MCF 10A (cell line): ENCODE data around the gene ACAT1. TPM values are rescaled to one million over a fixed set of nuclear protein-coding genes. Genes with fewer than 3 reads are reported as not detected.
"Not testable (repeated sequence)": the region's sequence is repeated elsewhere in the genome, so short reads cannot be mapped to it uniquely, and the experiment has no call there.

Experiments
- BruUV-seq: library from RNA; stranded (reverse); fragments of 400-500 nt; replicated peaks from 2 replicates; lab custom pipeline; 2021; lab: Mats Ljungman, UMichigan
- CTCF ChIA-PET: fragments of 300-600 bp; sonication (Branson Sonifier 250); formaldehyde crosslinking; extraction: SDS; loops from one replicate; lab custom pipeline; 2021; ENCODE audit warnings: antibody characterized with exemption, inconsistent platforms; lab: Yijun Ruan, JAX
- POLR2A ChIA-PET: fragments of 300-600, 350-650 bp; sonication (Branson Sonifier 250); formaldehyde crosslinking; extraction: SDS; loops from one replicate; lab custom pipeline; 2020; ENCODE audit warnings: antibody characterized with exemption, inconsistent platforms; lab: Yijun Ruan, JAX
- DNase-seq: peaks from one replicate; pipeline ENCODE4 v3.0.0-alpha.2; 2018; ENCODE audit not compliant: unreplicated experiment
- H3K27ac Mint-ChIP-seq: one replicate; pipeline ENCODE4 v1.8.0; 2022; ENCODE audit warnings: mild to moderate bottlenecking, low read depth, mixed read lengths; ENCODE audit not compliant: unreplicated experiment
- H3K27me3 Mint-ChIP-seq: one replicate; pipeline ENCODE4 v1.8.0; 2022; ENCODE audit warnings: mixed read lengths; ENCODE audit not compliant: insufficient read depth, unreplicated experiment
- H3K36me3 Mint-ChIP-seq: one replicate; pipeline ENCODE4 v1.8.0; 2022; ENCODE audit warnings: mild to moderate bottlenecking, moderate library complexity, mixed read lengths; ENCODE audit not compliant: insufficient read depth, unreplicated experiment
- H3K4me1 Mint-ChIP-seq: one replicate; pipeline ENCODE4 v1.8.0; 2022; ENCODE audit warnings: mixed read lengths; ENCODE audit not compliant: insufficient read depth, unreplicated experiment
- H3K4me3 Mint-ChIP-seq: one replicate; pipeline ENCODE4 v1.8.0; 2022; ENCODE audit warnings: mild to moderate bottlenecking, moderate library complexity, mixed read lengths; ENCODE audit not compliant: unreplicated experiment
- H3K9me3 Mint-ChIP-seq: one replicate; pipeline ENCODE4 v1.8.0; 2022; ENCODE audit warnings: mixed read lengths; ENCODE audit not compliant: unreplicated experiment
- intact Hi-C: fragments of 100-400 bp; cut with micrococcal nuclease; formaldehyde crosslinking; loops from 2 replicates; pipeline ENCODE4 v1.14.1; 2022
- total RNA-seq: library from RNA; stranded (reverse); gene quantifications from 2 replicates; pipeline ENCODE4 v1.2.3, GENCODE V29; 2022
- TF ChIP-seq, protein P1 (sequence below): fragments of 200-600 bp; IDR thresholded peaks from one replicate; pipeline ENCODE4 v1.8.0; 2022; ENCODE audit warnings: antibody characterized with exemption, mild to moderate bottlenecking; ENCODE audit not compliant: unreplicated experiment

ACAT1 gene
- total RNA-seq, 1 experiment from 2014 or later: 86.8 TPM

DNA sequence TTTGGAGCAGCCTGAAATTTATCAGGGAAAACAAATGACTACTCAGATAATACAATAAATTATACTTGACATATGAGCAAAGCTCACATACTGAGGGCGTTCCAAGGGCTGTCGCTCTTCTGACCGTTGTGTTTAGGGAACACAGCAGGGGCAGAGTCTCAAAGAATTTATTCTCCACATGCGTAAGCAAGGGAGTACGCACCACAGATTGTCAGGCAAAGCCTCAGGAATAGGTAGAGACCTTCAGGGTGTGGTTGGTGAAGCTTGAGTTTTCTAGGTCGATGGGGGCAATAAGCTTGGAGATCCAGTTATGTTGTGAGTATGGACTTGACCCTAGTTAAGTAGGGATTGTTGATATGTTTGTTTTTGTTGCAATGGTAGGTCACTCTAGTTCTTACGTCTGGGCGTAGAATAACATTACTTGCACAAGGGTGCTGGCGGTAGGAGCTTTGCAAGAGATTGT lies 830 bp downstream of the ACAT1 start:
- intact Hi-C loops: loop anchor here (2.0 kb wide), 1 partner anchor 101 kb away; the partner anchor contains the start of genes ATM and NPAT
- ChIA-PET CTCF (interaction anchor here (0.6 to 0.7 kb wide), 2 partner anchors 23 to 30 kb away, joined by 3 read pairs; no protein-coding TSS in a partner anchor), POLR2A (interaction anchor here (0.6 to 3.2 kb wide), 17 partner anchors 8 to 488 kb away, joined by 3 to 22 read pairs (median 3); partner anchors contain the start of genes ATM, CUL5 and NPAT)
- no peaks in the 10 kb centered on the region for H3K9me3 Mint-ChIP-seq
- H3K27me3 Mint-ChIP-seq: no peaks in the 10 kb centered on the region
- peaks cover 26% of the 10 kb centered on the region for H3K36me3 Mint-ChIP-seq
- H3K4me1 Mint-ChIP-seq: peaks cover 40% of the 10 kb centered on the region
- peak overlapping the region; percentile 83 for H3K4me3 Mint-ChIP-seq
- peak; percentile 46 for DNase-seq
- TF ChIP-seq, protein P1, sequence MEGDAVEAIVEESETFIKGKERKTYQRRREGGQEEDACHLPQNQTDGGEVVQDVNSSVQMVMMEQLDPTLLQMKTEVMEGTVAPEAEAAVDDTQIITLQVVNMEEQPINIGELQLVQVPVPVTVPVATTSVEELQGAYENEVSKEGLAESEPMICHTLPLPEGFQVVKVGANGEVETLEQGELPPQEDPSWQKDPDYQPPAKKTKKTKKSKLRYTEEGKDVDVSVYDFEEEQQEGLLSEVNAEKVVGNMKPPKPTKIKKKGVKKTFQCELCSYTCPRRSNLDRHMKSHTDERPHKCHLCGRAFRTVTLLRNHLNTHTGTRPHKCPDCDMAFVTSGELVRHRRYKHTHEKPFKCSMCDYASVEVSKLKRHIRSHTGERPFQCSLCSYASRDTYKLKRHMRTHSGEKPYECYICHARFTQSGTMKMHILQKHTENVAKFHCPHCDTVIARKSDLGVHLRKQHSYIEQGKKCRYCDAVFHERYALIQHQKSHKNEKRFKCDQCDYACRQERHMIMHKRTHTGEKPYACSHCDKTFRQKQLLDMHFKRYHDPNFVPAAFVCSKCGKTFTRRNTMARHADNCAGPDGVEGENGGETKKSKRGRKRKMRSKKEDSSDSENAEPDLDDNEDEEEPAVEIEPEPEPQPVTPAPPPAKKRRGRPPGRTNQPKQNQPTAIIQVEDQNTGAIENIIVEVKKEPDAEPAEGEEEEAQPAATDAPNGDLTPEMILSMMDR: no peak
- BruUV-seq: TSS peak; percentile 57
- H3K27ac Mint-ChIP-seq: peak overlapping the region; percentile 91

DNA sequence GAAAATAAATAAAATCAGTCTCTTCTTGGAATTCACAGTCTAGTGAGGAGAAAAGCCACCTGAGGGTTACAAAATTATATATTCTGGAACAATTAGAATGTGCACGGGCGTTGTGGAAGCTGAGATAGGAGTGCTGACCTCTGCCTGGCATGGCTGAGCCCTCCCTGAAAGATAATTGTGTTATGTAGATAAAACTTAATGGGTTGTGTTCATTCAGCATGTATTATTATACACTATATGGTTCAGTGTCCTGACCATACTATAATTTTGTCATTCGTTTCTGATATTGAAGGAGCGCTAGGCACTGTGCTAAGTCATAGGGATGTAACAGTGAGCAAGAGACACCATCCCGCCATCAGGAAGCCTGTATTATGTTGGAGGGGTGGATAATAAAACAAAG lies 3.7 kb downstream of the ACAT1 start:
- H3K27me3 Mint-ChIP-seq: no peaks in the 10 kb centered on the region
- no TSS peak for BruUV-seq

DNA sequence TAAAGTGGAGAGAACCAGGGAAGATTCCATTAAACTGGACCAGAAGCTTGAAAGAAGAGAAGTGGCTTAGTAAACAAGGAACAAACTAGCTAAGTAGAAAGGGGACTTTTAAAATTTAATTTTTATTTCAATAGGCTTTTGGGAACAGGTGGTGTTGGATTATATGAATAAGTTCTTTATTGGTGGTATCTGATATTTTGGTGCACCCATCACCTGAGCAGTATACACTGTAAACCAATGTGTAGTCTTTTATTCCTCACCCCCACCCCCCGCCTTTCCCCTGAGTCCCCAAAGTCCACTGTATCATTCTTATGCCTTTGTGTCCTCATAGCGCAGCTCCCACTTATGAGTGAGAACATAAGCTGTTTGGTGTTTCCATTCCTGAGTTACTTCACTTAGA lies 7.4 kb downstream of the ACAT1 start:
- DNase-seq: no peak
- Mint-ChIP-seq H3K27ac (no peak overlapping the region), H3K4me3 (no peak overlapping the region), H3K9me3 (no peaks in the 10 kb centered on the region), H3K27me3 (no peaks in the 10 kb centered on the region), H3K36me3 (peaks cover 70% of the 10 kb centered on the region), H3K4me1 (peaks cover 23% of the 10 kb centered on the region)
- POLR2A ChIA-PET: interaction anchor here (1.2 kb wide), 1 partner anchor 10 kb away, joined by 3 read pairs; no protein-coding TSS in a partner anchor
- CTCF ChIA-PET: interaction anchor here (0.8 kb wide), 1 partner anchor 10 kb away, joined by 3 read pairs; no protein-coding TSS in a partner anchor
- intact Hi-C loops: no loop called here
- TF ChIP-seq, protein P1: no peak
- BruUV-seq: no TSS peak

More for the DNA sequence above, 3.7 kb downstream of the ACAT1 start:
- TF ChIP-seq, protein P1: no peak
- H3K4me1 Mint-ChIP-seq: peaks cover 40% of the 10 kb centered on the region
- no peak overlapping the region for H3K4me3 Mint-ChIP-seq
- peaks cover 42% of the 10 kb centered on the region for H3K36me3 Mint-ChIP-seq
- intact Hi-C loops: no loop called here
- H3K9me3 Mint-ChIP-seq: no peaks in the 10 kb centered on the region
- POLR2A ChIA-PET: interaction anchor here (1.2 kb wide), 1 partner anchor 98 kb away, joined by 3 read pairs; the partner anchor contains the start of genes ATM and NPAT
- CTCF ChIA-PET: interaction anchor here (0.6 to 1.1 kb wide), 2 partner anchors 19 to 140 kb away, joined by 3 to 4 read pairs; no protein-coding TSS in a partner anchor
- DNase-seq: no peak
- peak overlapping the region; percentile 40 for H3K27ac Mint-ChIP-seq

DNA sequence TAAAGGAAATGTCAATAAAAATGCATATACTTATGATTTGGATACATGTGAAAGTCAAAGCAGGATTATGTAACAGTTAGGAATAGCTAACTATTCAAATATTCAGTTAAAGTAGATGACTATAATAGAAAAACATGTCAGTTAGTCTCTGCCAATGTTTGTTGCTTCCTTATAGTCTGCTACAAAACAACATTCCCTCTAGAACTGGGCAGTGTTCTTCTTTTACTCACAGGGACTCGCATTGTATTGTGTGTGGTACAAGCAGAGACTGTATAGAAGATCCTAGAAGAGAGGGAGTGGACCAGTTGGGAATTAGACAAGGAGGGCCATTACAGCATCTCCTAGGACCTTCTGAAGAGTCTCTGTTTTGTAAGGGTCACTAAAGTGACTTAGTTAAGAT lies 10.6 kb downstream of the ACAT1 start:
- TF ChIP-seq, protein P1: no peak
- Mint-ChIP-seq H3K4me3 (no peak overlapping the region), H3K36me3 (peaks cover 73% of the 10 kb centered on the region), H3K27ac (no peak overlapping the region), H3K9me3 (no peaks in the 10 kb centered on the region), H3K4me1 (no peaks in the 10 kb centered on the region), H3K27me3 (no peaks in the 10 kb centered on the region)
- DNase-seq: no peak
- ChIA-PET CTCF (interaction anchor here (0.6 to 1.5 kb wide), 2 partner anchors 14 to 149 kb away, joined by 3 read pairs; no protein-coding TSS in a partner anchor), POLR2A (interaction anchor here (1.8 kb wide), 1 partner anchor 10 kb away, joined by 12 read pairs; no protein-coding TSS in a partner anchor)
- intact Hi-C loops: no loop called here
- no TSS peak for BruUV-seq

DNA sequence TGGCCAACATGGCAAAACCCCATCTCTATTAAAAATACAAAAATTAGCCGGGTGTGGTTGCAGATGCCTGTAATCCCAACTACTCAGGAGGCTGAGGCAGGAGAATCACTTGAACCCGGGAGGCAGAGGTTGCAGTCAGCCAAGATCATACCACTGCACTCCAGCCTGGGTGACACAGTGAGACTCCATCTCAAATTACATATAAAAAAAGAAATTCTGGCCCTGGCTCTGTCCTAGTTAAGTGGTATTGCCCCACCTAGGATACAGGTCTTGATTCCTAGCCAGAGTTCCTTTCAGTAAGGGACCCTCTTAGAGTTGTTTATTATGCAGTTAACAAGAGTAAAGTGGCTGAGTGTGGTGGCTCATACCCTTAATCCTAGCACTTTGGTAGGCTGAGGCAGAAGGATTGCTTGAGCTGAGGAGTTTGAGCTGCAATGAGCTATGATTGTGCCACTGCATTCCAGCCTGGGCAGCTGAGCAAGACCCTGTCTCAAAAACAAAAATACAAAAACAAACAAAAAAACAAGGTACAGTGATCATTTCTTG lies 11.7 kb downstream of the ACAT1 start:
- DNase-seq, H3K27ac Mint-ChIP-seq, H3K9me3 Mint-ChIP-seq, H3K4me1 Mint-ChIP-seq, H3K4me3 Mint-ChIP-seq, intact Hi-C loops, H3K27me3 Mint-ChIP-seq, BruUV-seq: not testable (repeated sequence)
- CTCF ChIA-PET: interaction anchor here (0.6 to 1.7 kb wide), 3 partner anchors 15 to 128 kb away, joined by 3 to 5 read pairs (median 3); no protein-coding TSS in a partner anchor
- peaks cover 81% of the 10 kb centered on the region for H3K36me3 Mint-ChIP-seq
- POLR2A ChIA-PET: interaction anchor here (0.9 to 1.1 kb wide), 3 partner anchors 10 to 14 kb away, joined by 3 read pairs; no protein-coding TSS in a partner anchor
